ENCODE results near the gene ZNF346.
A peak's percentile ranks its signal among the peaks of the same experiment; 100 is the strongest.

The ZNF346 gene

DNA sequence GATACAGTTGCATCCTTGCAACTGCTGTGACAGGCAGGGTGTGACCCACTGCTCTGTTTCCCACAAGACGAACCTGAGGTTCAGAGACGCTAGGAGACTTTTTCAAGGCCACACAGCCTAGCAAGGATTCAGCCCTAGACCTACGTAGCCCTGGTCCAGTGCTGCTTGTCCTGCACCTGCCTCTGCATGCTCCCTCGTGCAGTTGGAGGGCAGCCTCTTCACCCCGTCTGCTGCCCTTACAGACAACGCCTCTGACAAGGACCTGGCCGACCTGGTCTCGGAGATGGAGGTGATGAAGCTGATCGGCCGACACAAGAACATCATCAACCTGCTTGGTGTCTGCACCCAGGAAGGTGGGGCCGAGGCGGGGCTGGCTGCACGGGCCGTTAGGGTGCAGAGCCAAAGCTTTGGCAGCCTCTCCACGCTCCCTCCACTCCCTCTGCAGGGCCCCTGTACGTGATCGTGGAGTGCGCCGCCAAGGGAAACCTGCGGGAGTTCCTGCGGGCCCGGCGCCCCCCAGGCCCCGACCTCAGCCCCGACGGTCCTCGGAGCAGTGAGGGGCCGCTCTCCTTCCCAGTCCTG is 72.7 kb downstream of the ZNF346 start:
- no peak for FAIRE-seq

GRCh38 chr5:177096162-177097015 is 73.9 kb downstream of the ZNF346 start:
- FAIRE-seq, result no peak

- FAIRE-seq, result no peak
These were observed 74.8 kb downstream of the ZNF346 start for GRCh38 chr5:177097016-177097985.

DNA sequence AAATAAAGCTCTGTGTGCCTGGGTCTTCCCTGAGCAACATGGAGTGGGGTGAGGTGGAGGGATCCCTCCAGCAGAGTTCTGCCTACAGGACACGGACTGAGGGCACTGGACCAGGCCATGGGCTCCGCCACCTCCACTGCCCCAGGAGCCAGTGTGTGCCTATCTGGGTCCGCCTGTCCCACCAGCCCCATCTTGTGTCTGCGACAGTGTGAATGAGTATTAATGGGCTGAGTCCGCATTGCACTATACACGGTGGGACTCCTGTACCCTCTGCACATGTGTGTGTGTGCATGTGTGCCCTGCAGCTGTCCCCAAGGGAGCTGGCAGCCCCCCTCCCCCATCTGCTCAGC is 75.6 kb downstream of the ZNF346 start:
- FAIRE-seq, result no peak

- no peak for FAIRE-seq
These were observed 76.1 kb downstream of the ZNF346 start for GRCh38 chr5:177098470-177099141.

DNA sequence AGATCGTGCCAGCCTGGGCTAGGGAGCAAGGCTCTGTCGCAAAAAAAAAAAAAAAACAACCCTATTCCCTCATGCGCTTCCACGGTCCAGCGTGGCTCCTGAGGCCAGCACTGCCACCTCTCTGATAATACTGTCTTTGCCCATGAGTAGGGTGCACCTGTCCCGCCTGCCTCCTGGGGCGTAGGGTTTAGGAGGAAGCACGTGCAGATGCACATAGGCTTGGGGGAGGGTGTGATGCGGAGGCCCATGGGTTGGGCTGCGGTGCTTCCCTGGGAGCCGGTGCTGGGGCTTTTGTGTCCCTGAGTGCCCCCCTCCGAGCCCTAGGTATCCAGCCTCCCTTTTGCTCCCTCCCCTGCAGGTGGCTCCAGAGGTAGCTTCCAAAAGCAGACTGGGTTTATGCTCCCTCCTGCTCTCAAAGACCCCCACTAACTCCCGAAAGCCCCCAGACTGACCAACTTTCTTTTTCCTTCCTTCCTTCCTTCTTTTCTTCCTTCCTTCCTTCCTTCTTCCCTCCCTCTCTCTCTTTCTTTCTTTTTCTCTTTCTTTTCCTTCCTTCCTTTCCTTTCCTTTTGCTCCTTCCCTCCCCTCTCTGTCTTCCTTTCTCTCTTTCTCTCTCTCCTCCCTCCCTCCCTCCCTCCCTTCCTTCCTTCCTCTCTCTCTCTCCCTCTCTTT is 77.1 kb downstream of the ZNF346 start:
- no peak for FAIRE-seq

DNA sequence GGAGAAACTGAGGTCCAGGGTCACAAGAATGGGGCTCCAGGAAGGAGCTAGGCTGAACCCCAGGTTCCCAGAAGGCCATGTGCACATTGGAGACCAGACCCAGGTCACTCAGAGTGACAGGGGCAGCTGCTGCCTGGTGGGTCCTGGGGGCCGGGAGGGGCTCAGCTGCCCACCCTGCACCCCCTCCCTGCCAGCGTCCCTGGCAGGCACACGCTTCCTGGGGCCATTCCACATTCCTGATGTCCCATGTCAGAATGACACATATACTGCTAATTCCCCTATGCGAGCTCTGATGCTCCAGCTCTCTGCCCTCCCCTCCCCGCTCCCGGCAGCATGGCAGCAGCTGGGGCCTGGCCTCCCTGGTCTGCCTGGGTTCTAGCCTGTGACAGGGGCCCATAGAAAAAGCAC is 78.2 kb downstream of the ZNF346 start:
- FAIRE-seq, result no peak

GRCh38 chr5:177103523-177104253 is 81.2 kb downstream of the ZNF346 start:
- no peak for FAIRE-seq

DNA sequence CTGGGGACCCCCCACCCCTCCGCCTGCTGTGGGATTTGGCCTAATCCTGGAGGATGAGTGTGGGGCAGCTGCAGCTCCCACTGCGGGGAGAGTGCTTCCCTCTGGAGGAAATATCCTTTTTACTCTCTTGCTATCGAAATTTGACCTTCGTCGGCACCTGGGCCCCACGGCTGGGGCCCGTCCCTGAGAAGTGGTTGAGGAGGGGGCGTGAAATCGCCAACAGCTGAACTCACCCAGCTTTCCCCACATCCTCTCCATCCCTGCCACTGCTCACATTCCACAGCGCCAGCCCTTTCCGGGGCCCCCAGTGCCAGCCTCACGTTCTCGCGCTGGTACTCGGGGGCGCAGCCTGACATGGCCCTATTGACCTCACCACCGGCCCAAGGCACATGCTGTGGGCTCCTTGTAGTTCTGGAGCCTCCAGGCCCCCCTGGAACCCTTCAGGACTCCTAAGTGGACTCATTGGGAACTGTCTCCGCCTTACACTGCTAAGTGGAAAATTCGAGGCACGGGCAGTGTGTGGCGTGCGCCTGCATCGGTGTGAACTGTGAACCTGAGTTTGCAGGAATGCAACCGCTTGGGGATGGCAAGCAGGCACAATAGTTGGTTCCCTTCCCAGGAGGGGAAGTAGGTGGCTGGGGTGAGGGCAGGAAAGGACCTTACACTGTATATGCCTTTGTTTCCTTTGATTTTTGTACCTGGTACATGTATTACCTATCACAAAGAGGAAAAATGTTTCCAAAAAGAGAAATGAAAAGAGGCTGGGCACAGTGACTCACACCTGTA is 83.4 kb downstream of the ZNF346 start:
- FAIRE-seq, result no peak

- FAIRE-seq, result no peak
These were observed 84.7 kb downstream of the ZNF346 start for GRCh38 chr5:177107159-177107558.

DNA sequence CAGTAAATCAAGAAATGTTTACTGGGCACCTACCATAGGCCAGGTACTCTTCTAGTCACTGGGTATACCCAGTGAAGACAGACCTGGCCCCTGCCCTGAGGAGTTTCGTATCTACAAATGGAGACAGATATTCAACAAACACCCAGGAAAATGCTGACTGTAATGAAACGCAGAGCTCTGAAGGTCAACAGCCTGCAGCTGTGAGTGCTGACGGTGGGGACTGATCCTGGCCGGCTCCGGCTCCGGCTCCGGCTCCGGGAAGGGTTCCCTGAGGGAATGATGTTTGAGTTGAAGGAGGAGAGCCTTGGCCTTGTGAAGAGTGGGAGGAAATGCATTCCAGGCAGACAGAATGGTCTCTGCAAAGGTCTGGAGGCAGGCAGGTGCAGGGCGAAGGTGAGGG is 87.3 kb downstream of the ZNF346 start:
- FAIRE-seq, result no peak

GRCh38 chr5:177111720-177112394 is 89.4 kb downstream of the ZNF346 start:
- no peak for FAIRE-seq

DNA sequence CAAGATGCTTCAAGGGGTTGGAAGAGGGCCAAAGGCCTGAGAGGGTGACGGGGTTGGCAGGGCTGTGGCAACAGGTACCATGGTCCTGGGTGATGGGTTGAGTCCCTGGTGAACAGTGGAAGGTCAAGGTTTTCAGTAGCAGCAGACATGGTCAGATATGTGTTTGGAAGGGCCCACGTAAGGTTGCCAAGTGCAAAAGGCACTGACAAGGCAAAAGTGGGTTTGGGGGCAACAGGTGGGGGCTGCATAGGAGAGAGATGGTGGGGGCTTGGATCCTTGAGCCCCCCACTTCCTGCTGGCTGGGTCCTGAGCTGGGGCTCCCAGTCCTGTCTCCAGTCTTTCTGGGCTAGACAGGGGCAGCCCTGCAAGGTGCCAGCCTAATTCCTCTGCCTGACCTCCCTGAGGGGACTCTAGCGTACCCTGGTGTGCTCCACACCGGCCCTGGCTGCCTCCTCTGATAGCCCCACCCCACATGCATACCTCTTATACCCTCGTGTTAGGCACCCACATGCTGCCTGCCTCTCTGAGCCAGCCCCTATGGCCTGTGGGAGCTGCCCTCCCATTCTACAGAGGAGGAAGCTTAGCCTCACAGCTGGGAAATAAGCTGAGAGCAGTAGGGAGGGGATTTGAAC is 90.2 kb downstream of the ZNF346 start:
- no peak for FAIRE-seq

DNA sequence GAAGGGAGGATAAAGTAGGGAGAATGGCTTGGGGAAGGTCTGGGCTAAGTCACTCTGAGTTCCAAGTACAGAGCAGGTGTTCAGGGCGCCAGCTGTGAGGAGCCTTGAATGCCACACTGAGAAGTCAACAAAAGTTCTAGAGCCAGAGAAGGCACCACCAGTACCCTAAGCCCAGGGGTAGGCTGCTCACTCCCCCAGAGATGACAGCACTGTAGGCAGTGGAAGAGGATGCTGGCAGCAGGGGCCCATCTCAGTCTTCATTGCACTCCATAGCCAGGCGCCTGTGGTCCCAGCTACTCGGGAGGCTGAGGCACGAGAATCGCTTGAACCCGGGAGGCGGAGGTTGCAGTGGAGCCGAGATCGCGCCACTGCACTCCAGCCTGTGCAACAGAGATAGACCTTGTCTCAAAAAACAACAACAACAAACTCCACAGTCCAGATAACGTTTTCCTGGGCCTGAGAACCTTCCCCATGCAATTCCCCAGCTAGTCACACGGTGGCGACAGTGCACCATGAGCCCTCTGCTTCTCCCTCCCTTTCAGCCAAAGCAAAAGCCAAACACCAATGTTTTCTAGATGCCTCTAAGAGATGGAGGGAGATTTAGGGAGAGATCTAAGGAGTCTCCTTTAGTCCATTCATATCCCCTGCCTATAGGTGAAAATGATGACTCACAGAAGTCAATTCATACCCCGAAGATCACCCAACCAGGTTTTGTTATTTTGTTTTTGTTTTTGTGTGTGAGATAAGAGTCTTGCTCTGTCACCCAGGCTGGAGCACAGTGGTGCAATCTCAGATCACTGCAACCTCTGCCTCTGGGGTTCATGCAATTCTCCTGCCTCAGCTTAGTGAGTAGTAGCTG is 91.3 kb downstream of the ZNF346 start:
- peak; percentile 61 for FAIRE-seq

DNA sequence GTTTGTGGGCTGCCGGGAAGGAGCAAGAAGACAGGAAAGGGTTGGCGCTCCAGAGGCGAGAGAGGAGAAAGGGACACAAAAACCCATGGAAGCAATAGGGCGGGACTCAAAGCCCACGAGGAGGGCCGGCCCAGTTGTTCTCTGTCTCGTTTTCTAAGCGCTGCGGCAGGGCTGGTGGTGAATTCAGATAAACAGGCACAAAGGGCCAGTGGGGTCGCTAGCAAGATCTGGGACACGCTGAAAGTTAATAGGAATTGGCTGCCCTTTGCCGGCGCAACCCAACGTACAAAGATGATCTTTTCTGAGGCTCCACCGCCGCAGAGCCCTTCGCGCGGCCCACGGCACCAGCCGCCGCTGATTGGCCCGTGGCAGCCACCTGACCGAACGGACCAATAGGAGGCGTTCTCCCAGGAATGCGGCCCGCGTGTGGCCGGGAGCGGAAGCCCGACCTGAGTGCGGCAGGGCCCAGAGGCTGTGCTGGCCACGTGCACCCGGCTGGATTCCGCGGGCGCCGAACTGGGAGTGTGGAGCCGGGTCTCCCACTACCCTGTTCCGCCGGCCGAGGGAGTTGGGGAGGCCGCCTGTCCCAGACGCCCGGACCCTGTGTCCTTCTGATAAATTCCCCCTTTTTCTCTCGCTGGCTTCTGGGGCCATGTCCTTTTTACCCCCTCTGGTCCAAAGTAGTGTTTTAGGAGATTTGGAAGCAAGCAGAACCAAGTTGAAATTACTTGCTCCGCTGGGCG is 94.3 kb downstream of the ZNF346 start:
- no peak for FAIRE-seq

GRCh38 chr5:177117441-177118045 is 95.0 kb downstream of the ZNF346 start:
- FAIRE-seq, result no peak

GRCh38 chr5:177122566-177122965 is 100.1 kb downstream of the ZNF346 start:
- FAIRE-seq, result no peak
